Mammary epithelial cell (primary cell): ENCODE results near the gene ZBTB25.

Experiments used
- CTCF ChIP-seq, 2 donors: IDR thresholded peaks in 1 of 2; conservative IDR thresholded peaks in 1 of 2; 2 replicates each; pipeline ENCODE4 v1.5.1; 2011 to 2012; ENCODE audit warnings: inconsistent platforms in 2 of 2, low read length in 2 of 2, mild to moderate bottlenecking in 2 of 2, control low read depth in 1 of 2, low read depth in 1 of 2; ENCODE audit not compliant: insufficient read depth in 1 of 2; ENCODE audit errors: extremely low read depth in 1 of 2
- EZH2 ChIP-seq: IDR thresholded peaks from 2 replicates; pipeline ENCODE4 v1.6.1; 2012; ENCODE audit warnings: low read length, inconsistent platforms, borderline replicate concordance

- TF ChIP-seq CTCF (conservative IDR thresholded peaks at IDR 0.05 in 1 of 2, IDR thresholded peaks at IDR 0.05 in 1 of 2; ENCODE audit: extremely low read depth in 1 of 2, insufficient read depth in 1 of 2, low read depth in 1 of 2, low read length in 2 of 2) (no peak), EZH2 (no peak)
Observed at GRCh38 chr14:64434528-64434927, 69.1 kb downstream of the ZBTB25 start.
